Spleen (tissue), 13 donors: ENCODE measurements around the gene YTHDC2. TPM values are rescaled to one million over a fixed set of nuclear protein-coding genes. Genes with fewer than 3 reads are reported as not detected.

ENCODE experiments used
- DNase-seq: peaks from one replicate; pipeline ENCODE4 v3.0.0-alpha.2; 2020
- H3K27ac ChIP-seq, 8 donors: fragments of 200-600 bp; sonication (generic) in 7 of 8; 1 replicate in 4 of 8; 2 replicates in 4 of 8; pipeline versions ENCODE4 v1.5.0 to v1.8.0; 2016 to 2021; ENCODE audit warnings: inconsistent platforms in 4 of 8, mild to moderate bottlenecking in 4 of 8, moderate library complexity in 1 of 8
- H3K27me3 ChIP-seq, 7 donors: fragments of 200-600 bp; sonication (generic) in 6 of 7; replicated peaks in 1 of 7; 1 replicate in 4 of 7; 2 replicates in 3 of 7; pipeline versions ENCODE4 v1.5.0 to v1.8.0; 2016 to 2021; ENCODE audit warnings: inconsistent platforms in 3 of 7, mild to moderate bottlenecking in 1 of 7
- H3K36me3 ChIP-seq, 6 donors: fragments of 200-600 bp; sonication (generic) in 5 of 6; 1 replicate in 4 of 6; 2 replicates in 2 of 6; pipeline versions ENCODE4 v1.5.0 to v1.8.0; 2016 to 2021; ENCODE audit warnings: inconsistent platforms in 2 of 6
- H3K4me1 ChIP-seq, 6 donors: fragments of 200-600 bp; sonication (generic) in 5 of 6; 1 replicate in 3 of 6; 2 replicates in 3 of 6; pipeline versions ENCODE4 v1.5.0 to v1.8.0; 2016 to 2021; ENCODE audit warnings: inconsistent platforms in 3 of 6
- H3K4me3 ChIP-seq, 8 donors: fragments of 200-600 bp; sonication (generic) in 7 of 8; 1 replicate in 4 of 8; 2 replicates in 4 of 8; pipeline versions ENCODE4 v1.5.0 to v1.8.0; 2016 to 2021; ENCODE audit warnings: inconsistent platforms in 4 of 8, mild to moderate bottlenecking in 4 of 8, moderate library complexity in 2 of 8
- H3K9me3 ChIP-seq, 8 donors: fragments of 200-600 bp; sonication (generic) in 7 of 8; 1 replicate in 4 of 8; 2 replicates in 4 of 8; pipeline versions ENCODE4 v1.5.0 to v1.8.0; 2016 to 2021; ENCODE audit warnings: inconsistent platforms in 4 of 8
- POLR2A ChIP-seq, 3 donors: fragments of 450-650 bp; IDR thresholded peaks; one replicate each; pipeline ENCODE4 v1.5.1; 2017; ENCODE audit warnings: antibody characterized with exemption in 3 of 3, mild to moderate bottlenecking in 1 of 3
- POLR2AphosphoS5 ChIP-seq, 3 donors: sonication (generic); formaldehyde crosslinking; IDR thresholded peaks; one replicate each; pipeline ENCODE4 v1.5.1; 2017; ENCODE audit warnings: antibody characterized with exemption in 3 of 3
- WGBS, 5 donors: extraction: QIAGEN DNeasy Blood & Tissue Kit in 3 of 5; methylation state at CpG; one replicate each; pipeline versions ENCODE4 v1.1.5 to v1.1.7; 2013 to 2018; 5-methylcytosine and 5-hydroxymethylcytosine counted together
- intact Hi-C: fragments of 100-400 bp; cut with DNase I; formaldehyde crosslinking; loops from one replicate; pipeline ENCODE4 v1.15.0; 2023; ENCODE audit warnings: low total_unique reads
- long read RNA-seq, 2 donors: transcript quantifications; one replicate each; lab custom pipeline, GENCODE V29; 2026
- polyA plus RNA-seq, 3 donors: library from polyadenylated mRNA; stranded (reverse); fragments of 200-250 nt; gene quantifications; one replicate each; pipeline ENCODE4 v1.2.1, GENCODE V29; 2013
- total RNA-seq, 7 donors: library from RNA; depleted of rRNA in 3 of 7; stranded (reverse); fragments of >200 nt in 3 of 7; fragmentation: NEBNext Ultra II Directional in 4 of 7; extraction: Animal tissue kit (Norgen Biotek cat#: 25700) in 4 of 7; gene quantifications; one replicate each; pipeline versions ENCODE4 v1.1.0 to v1.2.1, GENCODE V29; 2016 to 2021
- TF ChIP-seq, protein P1 (sequence below), 11 experiments: fragments of 200-600 bp in 7 of 11; fragments of 450-650 bp in 4 of 11; sonication (generic) in 4 of 11; IDR thresholded peaks in 8 of 11; conservative IDR thresholded peaks in 3 of 11; 1 replicate in 7 of 11; 2 replicates in 4 of 11; pipeline versions ENCODE4 v1.4.0 to v1.8.0; 2016 to 2021; ENCODE audit warnings: antibody characterized with exemption in 11 of 11, inconsistent platforms in 4 of 11, mild to moderate bottlenecking in 1 of 11
- donor health status: healthy with polysubstance abuse.
- donor health status: DM: no; HTN: no; CAD: no; lungs with moderate emphysema.
- donor health status: DM: no; HTN: no; CAD: no.
- donor health status: Bipolar disorder and iron deficiency.
- donor health status: healthy.
- donor health status: DM: no; HTN: no; CAD: no.
- donor health status: DM: yes; HTN: yes; CAD: no.

YTHDC2 gene
- total RNA-seq (10 to 100 TPM; 27.9 to 52.2 (median 38.6) TPM), polyA plus RNA-seq (10 to 100 TPM in 2 of 3 donors, 1 to 10 TPM in 1; 9.3 to 12.6 (median 12.1) TPM)
- long read RNA-seq, donor 1, partial matches to known transcripts: 5 of 5 reads
- long read RNA-seq, donor 1, other reads (novel, unspliced or antisense): 0 of 5 reads
- long read RNA-seq, donor 2: 0 reads

DNA sequence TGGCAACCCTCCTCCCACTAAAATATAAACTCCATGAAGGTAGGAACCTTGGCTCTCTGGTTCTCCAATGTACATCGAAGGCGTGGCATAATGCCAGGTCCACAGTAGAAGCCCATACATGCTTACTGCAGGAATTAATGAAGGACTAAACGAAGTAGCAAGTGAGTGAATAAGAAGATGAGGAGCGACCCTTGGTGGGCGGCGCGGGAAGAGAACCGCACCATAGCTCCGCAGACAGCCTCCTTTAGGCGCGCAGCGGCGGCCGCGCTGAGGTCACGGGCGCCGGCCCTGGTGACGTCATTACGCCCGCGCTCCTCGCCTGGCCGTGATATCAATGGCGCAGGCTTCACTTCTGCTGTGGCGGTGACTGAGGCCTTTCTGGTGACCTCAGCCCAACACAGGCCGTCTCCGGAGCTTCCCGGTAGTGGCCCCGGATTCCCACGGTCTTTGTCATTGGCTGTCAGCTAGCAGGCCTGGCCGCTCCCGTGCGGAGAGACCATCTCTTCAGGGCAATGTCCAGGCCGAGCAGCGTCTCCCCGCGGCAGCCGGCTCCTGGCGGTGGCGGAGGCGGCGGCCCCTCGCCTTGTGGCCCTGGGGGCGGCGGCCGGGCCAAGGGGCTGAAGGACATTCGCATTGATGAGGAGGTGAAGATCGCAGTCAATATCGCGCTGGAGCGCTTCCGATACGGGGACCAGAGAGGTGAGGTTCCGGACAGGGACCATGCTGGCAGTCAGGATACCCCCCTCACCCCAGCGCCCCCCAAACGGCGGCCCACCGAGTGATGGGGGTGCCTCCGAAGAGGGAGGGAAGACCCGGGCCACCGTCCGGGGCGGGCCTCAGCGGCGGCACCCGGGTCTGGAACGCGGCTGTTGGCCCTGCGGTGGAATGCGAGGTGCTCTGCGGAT lies at the start of gene YTHDC2:
YTHDC2 (plus strand) TSS at position 311 of the 905 bp plus-strand sequence; CDS start at position 513, 202 bp downstream.
- Histone ChIP-seq H3K9me3 (no peaks in the 10 kb centered on the region), H3K36me3 (peaks cover 0 to 21% (median 5%) of the 10 kb centered on the region in 6 donors), H3K4me3 (peak within 1 kb of the TSS; percentile 50 to 79 (median 69)), H3K4me1 (peaks cover 0 to 43% (median 36%) of the 10 kb centered on the region in 6 donors), H3K27me3 (peaks cover 0 to 10% (median 0%) of the 10 kb centered on the region in 7 donors), H3K27ac (peak within 1 kb of the TSS; percentile 84 to 94 (median 92))
- 1% methylated on average over 29 to 72 of the region's 72 CpGs for WGBS, 5 donors
- peak; percentile 96 for DNase-seq
- intact Hi-C loops: loop anchor here (10.0 kb wide), 1 partner anchor 529 kb away; no protein-coding TSS in a partner anchor
- TF ChIP-seq, protein P1, sequence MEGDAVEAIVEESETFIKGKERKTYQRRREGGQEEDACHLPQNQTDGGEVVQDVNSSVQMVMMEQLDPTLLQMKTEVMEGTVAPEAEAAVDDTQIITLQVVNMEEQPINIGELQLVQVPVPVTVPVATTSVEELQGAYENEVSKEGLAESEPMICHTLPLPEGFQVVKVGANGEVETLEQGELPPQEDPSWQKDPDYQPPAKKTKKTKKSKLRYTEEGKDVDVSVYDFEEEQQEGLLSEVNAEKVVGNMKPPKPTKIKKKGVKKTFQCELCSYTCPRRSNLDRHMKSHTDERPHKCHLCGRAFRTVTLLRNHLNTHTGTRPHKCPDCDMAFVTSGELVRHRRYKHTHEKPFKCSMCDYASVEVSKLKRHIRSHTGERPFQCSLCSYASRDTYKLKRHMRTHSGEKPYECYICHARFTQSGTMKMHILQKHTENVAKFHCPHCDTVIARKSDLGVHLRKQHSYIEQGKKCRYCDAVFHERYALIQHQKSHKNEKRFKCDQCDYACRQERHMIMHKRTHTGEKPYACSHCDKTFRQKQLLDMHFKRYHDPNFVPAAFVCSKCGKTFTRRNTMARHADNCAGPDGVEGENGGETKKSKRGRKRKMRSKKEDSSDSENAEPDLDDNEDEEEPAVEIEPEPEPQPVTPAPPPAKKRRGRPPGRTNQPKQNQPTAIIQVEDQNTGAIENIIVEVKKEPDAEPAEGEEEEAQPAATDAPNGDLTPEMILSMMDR (IDR thresholded peaks at IDR 0.05 in 8 of 11, conservative IDR thresholded peaks at IDR 0.05 in 3 of 11): peak in 6 of 11 experiments; percentile 6 to 41 (median 24)
- TF ChIP-seq POLR2A (IDR thresholded peaks at IDR 0.05) (peak in 2 of 3 donors; percentile 18 to 33), POLR2AphosphoS5 (IDR thresholded peaks at IDR 0.05) (peak; percentile 93 to 95 (median 94))

DNA sequence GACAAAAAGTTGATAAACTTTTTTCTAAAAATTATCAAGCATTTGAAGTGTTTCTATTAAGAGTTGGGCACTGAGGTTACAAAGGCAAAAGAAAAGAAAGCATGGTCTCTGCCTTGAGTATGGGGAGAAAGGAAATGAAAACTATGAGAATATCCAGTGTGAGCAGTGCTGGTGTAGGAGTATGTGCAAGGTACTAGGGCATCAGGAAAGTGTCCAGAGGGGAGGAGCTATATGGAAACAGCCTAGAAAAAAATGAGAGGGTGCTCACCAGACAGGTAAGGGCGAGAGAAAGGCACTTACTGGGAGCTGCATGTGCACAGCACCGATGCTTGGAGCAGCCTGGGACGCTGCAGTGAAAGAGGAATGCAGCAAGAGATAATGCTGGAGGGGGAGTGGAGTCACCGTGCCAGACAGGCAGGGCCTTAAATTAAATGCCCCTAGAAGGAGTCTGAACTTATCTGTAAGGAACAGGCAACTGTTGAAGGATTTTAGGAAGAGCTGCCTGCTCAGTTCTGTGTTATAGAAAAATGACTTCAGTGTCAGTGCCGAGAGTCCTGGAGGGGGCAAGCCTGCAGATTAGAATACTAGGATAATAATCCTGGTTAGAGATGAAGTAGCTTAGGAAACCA lies 39.3 kb upstream of the YTHDC2 start:
- intact Hi-C loops: no loop called here
- peaks cover 0 to 10% (median 0%) of the 10 kb centered on the region in 8 donors for H3K9me3 ChIP-seq
- DNase-seq: no peak
- peaks cover 0 to 16% (median 6%) of the 10 kb centered on the region in 7 donors for H3K27me3 ChIP-seq
- H3K4me1 ChIP-seq: no peaks in the 10 kb centered on the region
- H3K36me3 ChIP-seq: no peaks in the 10 kb centered on the region
- H3K4me3 ChIP-seq: no peak overlapping the region
- TF ChIP-seq, protein P1 (IDR thresholded peaks at IDR 0.05 in 8 of 11, conservative IDR thresholded peaks at IDR 0.05 in 3 of 11): no peak
- TF ChIP-seq POLR2AphosphoS5 (IDR thresholded peaks at IDR 0.05): no peak
- 37 to 43% (median 39%) methylated on average over 5 of the region's 5 CpGs for WGBS, 5 donors
- H3K27ac ChIP-seq: no peak overlapping the region

DNA sequence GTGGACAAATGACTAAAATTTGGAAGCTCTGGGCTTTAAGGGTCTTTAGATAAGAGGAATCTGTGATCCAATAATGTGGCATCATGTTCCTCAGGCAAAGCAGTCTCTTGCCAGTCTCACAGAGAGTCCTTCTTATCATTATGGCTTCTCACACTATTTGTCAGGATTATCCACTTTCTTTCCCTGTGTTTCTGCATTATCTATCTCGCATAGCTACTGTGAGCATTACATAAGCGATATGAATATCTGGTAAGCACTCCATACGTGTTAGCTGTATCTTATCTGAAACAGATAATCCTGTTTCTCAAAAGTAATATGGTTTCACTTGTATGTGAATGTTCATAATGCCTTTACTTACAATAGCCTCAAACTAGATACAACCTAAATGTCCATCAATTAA lies 34.8 kb upstream of the YTHDC2 start:
- no peaks in the 10 kb centered on the region for H3K4me1 ChIP-seq
- no peak overlapping the region for H3K4me3 ChIP-seq
- H3K36me3 ChIP-seq: no peaks in the 10 kb centered on the region
- intact Hi-C loops: no loop called here
- TF ChIP-seq, protein P1 (IDR thresholded peaks at IDR 0.05 in 8 of 11, conservative IDR thresholded peaks at IDR 0.05 in 3 of 11): no peak
- TF ChIP-seq POLR2A (IDR thresholded peaks at IDR 0.05) (no peak), POLR2AphosphoS5 (IDR thresholded peaks at IDR 0.05) (no peak)
- no peak for DNase-seq
- no peak overlapping the region for H3K27ac ChIP-seq
- H3K9me3 ChIP-seq: no peaks in the 10 kb centered on the region
- WGBS, 5 donors: 76 to 93% (median 90%) methylated on average over 3 of the region's 3 CpGs
- H3K27me3 ChIP-seq: peaks cover 0 to 30% (median 0%) of the 10 kb centered on the region in 7 donors
